Right lobe of liver (tissue), 6 donors: Measurements from ENCODE around the gene DHRS3. TPM values are rescaled to one million over a fixed set of nuclear protein-coding genes. Genes with fewer than 3 reads are reported as not detected.

Experiments used
- ATAC-seq, 4 donors: fragments of 200-7000 bp; cut with Tn5 transposase; one replicate each; pipeline ENCODE4 v1.9.1; 2020; ENCODE audit warnings: mild to moderate bottlenecking in 4 of 4, moderate library complexity in 4 of 4
- DNase-seq, 3 donors: peaks; one replicate each; pipeline ENCODE4 v3.0.0-alpha.2; 2020
- H3K27ac ChIP-seq, 3 donors: fragments of 200-600 bp; one replicate each; pipeline ENCODE4 v1.8.0; 2022
- H3K27me3 ChIP-seq, 2 donors: fragments of 200-600 bp; one replicate each; pipeline ENCODE4 v1.8.0; 2022
- H3K36me3 ChIP-seq, 4 donors: fragments of 200-600 bp; sonication (generic) in 1 of 4; one replicate each; pipeline versions ENCODE4 v1.5.1 to v1.8.0; 2017 to 2022; ENCODE audit warnings: control low read depth in 1 of 4
- H3K4me1 ChIP-seq, 4 donors: fragments of 200-600 bp; sonication (generic) in 1 of 4; one replicate each; pipeline versions ENCODE4 v1.5.1 to v1.8.0; 2017 to 2022; ENCODE audit warnings: control low read depth in 1 of 4
- H3K4me3 ChIP-seq, 3 donors: fragments of 200-600 bp; one replicate each; pipeline ENCODE4 v1.8.0; 2022
- H3K9me3 ChIP-seq, 4 donors: fragments of 200-600 bp; sonication (generic) in 1 of 4; one replicate each; pipeline versions ENCODE4 v1.5.1 to v1.8.0; 2017 to 2022; ENCODE audit warnings: control low read depth in 1 of 4
- CTCF ChIP-seq, 4 donors: fragments of 200-600 bp in 3 of 4; fragments of 450-650 bp in 1 of 4; IDR thresholded peaks; one replicate each; pipeline versions ENCODE4 v1.5.1 to v1.8.0; 2016 to 2022; ENCODE audit warnings: antibody characterized with exemption in 4 of 4, mild to moderate bottlenecking in 2 of 4
- POLR2A ChIP-seq: fragments of 450-650 bp; IDR thresholded peaks from one replicate; pipeline ENCODE4 v1.6.1; 2017; ENCODE audit warnings: antibody characterized with exemption, mild to moderate bottlenecking
- WGBS: methylation state at CpG from one replicate; pipeline ENCODE4 v1.1.6; 2018; ENCODE audit warnings: low coverage, low lambda C conversion rate; ENCODE audit not compliant: insufficient coverage; ENCODE audit errors: missing lambda C conversion rate; 5-methylcytosine and 5-hydroxymethylcytosine counted together
- intact Hi-C, 2 donors: fragments of 100-400 bp; cut with DNase I; formaldehyde crosslinking; loops; one replicate each; pipeline versions ENCODE4 v1.11.2 to v1.14.1; 2022
- total RNA-seq, 6 experiments: library from RNA; depleted of rRNA in 2 of 6; stranded (reverse); fragments of >200 nt in 2 of 6; fragmentation: NEBNext Ultra II Directional in 3 of 6; extraction: Animal tissue kit (Norgen Biotek cat#: 25700) in 3 of 6; gene quantifications; one replicate each; pipeline versions ENCODE4 v1.1.0 to v1.2.4, GENCODE V29; 2016 to 2023
- donor health status: DM: no; HTN: yes; CAD: no.
- donor health status: DM: no; HTN: no; CAD: no.
- donor health status: DM: no; HTN: no; CAD: no.
- donor health status: DM: no; HTN: yes; CAD: no.
- donor health status: DM: no; HTN: yes; CAD: no.

The DHRS3 gene
- total RNA-seq, 6 experiments from 2014 or later = 132 to 252 (median 172) TPM

- 77% methylated on average over 11 of the region's 15 CpGs for WGBS
- peaks cover 0 to 5% (median 2%) of the 10 kb centered on the region in 4 donors for H3K9me3 ChIP-seq
- no peaks in the 10 kb centered on the region for H3K4me1 ChIP-seq
- no peak overlapping the region for H3K4me3 ChIP-seq
- no peaks in the 10 kb centered on the region for H3K36me3 ChIP-seq
- TF ChIP-seq POLR2A (no peak), CTCF (IDR thresholded peaks at IDR 0.05) (no peak)
- H3K27me3 ChIP-seq = no peaks in the 10 kb centered on the region
- intact Hi-C loops = no loop called here
- no peak for DNase-seq
- H3K27ac ChIP-seq = no peak overlapping the region
- ATAC-seq = peak; percentile 24 to 62 (median 36)
Observed at GRCh38 chr1:12636098-12636950, 18.3 kb upstream of the DHRS3 start.

DNA sequence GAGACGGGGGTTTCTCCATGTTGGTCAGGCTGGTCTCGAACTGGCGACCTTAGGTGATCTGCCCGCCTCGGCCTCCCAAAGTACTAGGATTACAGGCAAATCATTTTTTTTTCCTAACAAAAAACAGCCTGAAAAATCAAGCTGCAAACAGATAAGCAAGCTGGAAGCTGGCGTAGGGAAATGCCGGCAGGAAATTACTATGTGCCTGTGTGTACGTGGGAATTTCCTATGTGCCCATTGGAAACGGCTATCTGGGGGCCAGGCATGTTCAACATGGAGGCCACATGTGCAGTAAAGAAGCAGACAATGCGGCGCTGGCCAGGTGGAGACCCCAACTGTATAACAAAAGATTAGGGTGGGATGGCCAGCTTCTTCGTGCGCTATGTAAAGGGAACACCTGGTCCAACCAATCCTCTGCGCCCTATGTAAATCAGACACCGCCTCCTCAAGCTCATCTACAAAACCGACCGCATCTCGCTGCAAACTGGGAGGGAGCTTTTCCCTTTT is 16.7 kb upstream of the DHRS3 start:
- intact Hi-C loops = no loop called here
- no peak for TF ChIP-seq CTCF (IDR thresholded peaks at IDR 0.05)
- TF ChIP-seq POLR2A = no peak
- H3K9me3 ChIP-seq = no peaks in the 10 kb centered on the region
- H3K4me1 ChIP-seq = no peaks in the 10 kb centered on the region
- ATAC-seq = peak in 2 of 4 donors; percentile 20 to 40
- no peaks in the 10 kb centered on the region for H3K27me3 ChIP-seq
- H3K27ac ChIP-seq = no peak overlapping the region
- H3K4me3 ChIP-seq = no peak overlapping the region
- WGBS = 70% methylated on average over 13 of the region's 18 CpGs
- H3K36me3 ChIP-seq = no peaks in the 10 kb centered on the region
- DNase-seq = no peak

GRCh38 chr1:12634156-12634555 is 16.1 kb upstream of the DHRS3 start:
- ATAC-seq (peak in 1 of 4 donors; percentile 43), DNase-seq (no peak)
- Histone ChIP-seq H3K9me3 (no peaks in the 10 kb centered on the region), H3K36me3 (no peaks in the 10 kb centered on the region), H3K27ac (no peak overlapping the region), H3K4me3 (no peak overlapping the region), H3K27me3 (no peaks in the 10 kb centered on the region), H3K4me1 (no peaks in the 10 kb centered on the region)
- intact Hi-C loops = no loop called here
- WGBS = 48% methylated on average over 8 of the region's 8 CpGs
- no peak for TF ChIP-seq POLR2A
- no peak for TF ChIP-seq CTCF (IDR thresholded peaks at IDR 0.05)

GRCh38 chr1:12631571-12631970 is 13.6 kb upstream of the DHRS3 start:
- H3K36me3 ChIP-seq = no peaks in the 10 kb centered on the region
- no peaks in the 10 kb centered on the region for H3K4me1 ChIP-seq
- DNase-seq (no peak), ATAC-seq (no peak)
- H3K27me3 ChIP-seq = no peaks in the 10 kb centered on the region
- TF ChIP-seq CTCF (IDR thresholded peaks at IDR 0.05) (no peak), POLR2A (no peak)
- H3K27ac ChIP-seq = no peak overlapping the region
- no peaks in the 10 kb centered on the region for H3K9me3 ChIP-seq
- intact Hi-C loops = no loop called here
- no peak overlapping the region for H3K4me3 ChIP-seq
- 77% methylated on average over 5 of the region's 8 CpGs for WGBS
